ENCODE measurements around the gene NR2C2.

The NR2C2 gene

DNA sequence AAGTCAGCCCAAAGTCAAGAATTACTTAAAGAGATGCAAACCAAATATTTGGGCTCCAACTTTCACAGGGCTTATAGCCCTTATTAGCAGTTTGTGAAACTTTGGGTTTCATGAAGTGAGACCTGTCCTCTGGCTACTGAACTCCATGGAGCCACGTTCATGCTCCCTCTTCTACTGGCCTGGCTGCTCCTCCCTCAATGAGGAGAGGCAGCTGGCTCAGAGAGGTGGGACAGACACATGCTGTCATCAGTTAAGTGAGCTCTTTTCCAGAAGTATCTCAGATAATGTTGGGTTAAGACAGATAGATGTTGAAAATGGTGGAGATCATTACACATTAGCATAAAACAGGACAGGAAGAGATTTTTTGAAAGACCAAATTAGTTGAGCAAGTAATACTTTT is 98.3 kb downstream of the NR2C2 start:
- H2BK15ac ChIP-seq (ENCODE audit: low read length), result no peak overlapping the region
- H3K9ac ChIP-seq (ENCODE audit: low read depth, low read length, poor library complexity), result no peak overlapping the region
- H3K79me1 ChIP-seq (ENCODE audit: low read depth, low read length), result peaks cover 2% of the 10 kb centered on the region
- H4K8ac ChIP-seq (ENCODE audit: low read depth, low read length), result no peak overlapping the region
- no CpG with 5 or more reads among the region's 1 CpG for WGBS, 2 donors (ENCODE audit: extremely low coverage in 2 of 2, insufficient read length in 2 of 2, insufficient replicate concordance in 1 of 2)
- no peak overlapping the region for H3K4me3 ChIP-seq (ENCODE audit: low read length in 2 of 2)
- no peak overlapping the region for H2AFZ ChIP-seq (ENCODE audit: low read length)
- H2AK5ac ChIP-seq (ENCODE audit: low read depth, low read length), result no peak overlapping the region
- no peak overlapping the region for H3K23ac ChIP-seq (ENCODE audit: low read depth, low read length, poor library complexity)
- H2BK5ac ChIP-seq (ENCODE audit: low read length), result no peak overlapping the region
- H3K14ac ChIP-seq (ENCODE audit: low read length), result no peak overlapping the region
- no peak overlapping the region for H3K4ac ChIP-seq (ENCODE audit: low read length)
- no peaks in the 10 kb centered on the region for H3K4me1 ChIP-seq (ENCODE audit: control insufficient read depth in 2 of 2, insufficient read depth in 1 of 2, low read depth in 1 of 2, low read length in 2 of 2)
- H2BK120ac ChIP-seq (ENCODE audit: low read depth, low read length), result no peak overlapping the region
- H3K4me2 ChIP-seq (ENCODE audit: insufficient read depth, low read length, poor library complexity, severe bottlenecking), result no peak overlapping the region
- DNase-seq (ENCODE audit: low spot score), result no peak
- H3K9me3 ChIP-seq (replicated peaks in 1 of 2; ENCODE audit: control insufficient read depth in 2 of 2, insufficient read depth in 1 of 2, low read depth in 1 of 2, low read length in 2 of 2), result no peaks in the 10 kb centered on the region
- no peak overlapping the region for H3K18ac ChIP-seq (ENCODE audit: low read length)
- H4K91ac ChIP-seq (ENCODE audit: low read depth, low read length, poor library complexity), result no peak overlapping the region
- peaks cover 50 to 100% of the 10 kb centered on the region in 2 donors for H3K36me3 ChIP-seq (replicated peaks in 1 of 2; ENCODE audit: control insufficient read depth in 2 of 2, insufficient read depth in 2 of 2, low read length in 2 of 2)
- H3K27ac ChIP-seq (replicated peaks; ENCODE audit: low read length), result no peak overlapping the region
- no peaks in the 10 kb centered on the region for H3K27me3 ChIP-seq (ENCODE audit: control insufficient read depth in 3 of 3, insufficient read depth in 3 of 3, low read depth in 1 of 3, low read length in 3 of 3)
- H2BK12ac ChIP-seq (ENCODE audit: low read length), result no peak overlapping the region

DNA sequence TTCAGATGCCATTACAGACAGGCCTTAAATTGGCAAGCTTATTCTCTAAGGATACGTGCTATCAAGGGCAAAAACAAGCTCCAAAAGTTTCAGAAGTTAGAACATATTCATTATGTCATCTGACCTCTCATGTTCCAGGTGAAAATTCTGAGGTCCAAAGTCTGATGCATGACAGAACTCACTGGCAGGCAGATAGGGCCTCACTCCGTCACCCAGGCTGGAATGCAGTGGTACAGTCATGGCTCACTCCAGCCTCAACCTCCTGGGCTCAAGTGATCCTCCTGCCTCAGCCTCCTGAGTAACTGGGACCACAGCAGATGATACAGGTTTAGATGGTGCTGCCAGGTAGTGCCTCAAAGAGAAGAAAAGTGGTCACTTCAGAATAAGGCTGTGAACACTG is 102.2 kb downstream of the NR2C2 start:
- H3K4me3 ChIP-seq (ENCODE audit: low read length in 2 of 2), result no peak overlapping the region
- H2BK15ac ChIP-seq (ENCODE audit: low read length), result no peak overlapping the region
- no peaks in the 10 kb centered on the region for H3K27me3 ChIP-seq (ENCODE audit: control insufficient read depth in 3 of 3, insufficient read depth in 3 of 3, low read depth in 1 of 3, low read length in 3 of 3)
- H2BK5ac ChIP-seq (ENCODE audit: low read length), result no peak overlapping the region
- H2AK5ac ChIP-seq (ENCODE audit: low read depth, low read length), result no peak overlapping the region
- H3K4me1 ChIP-seq (ENCODE audit: control insufficient read depth in 2 of 2, insufficient read depth in 1 of 2, low read depth in 1 of 2, low read length in 2 of 2), result peaks cover 0 to 14% of the 10 kb centered on the region in 2 donors
- no peak overlapping the region for H3K4ac ChIP-seq (ENCODE audit: low read length)
- H3K18ac ChIP-seq (ENCODE audit: low read length), result no peak overlapping the region
- no peak overlapping the region for H2AFZ ChIP-seq (ENCODE audit: low read length)
- peaks cover 35 to 92% of the 10 kb centered on the region in 2 donors for H3K36me3 ChIP-seq (replicated peaks in 1 of 2; ENCODE audit: control insufficient read depth in 2 of 2, insufficient read depth in 2 of 2, low read length in 2 of 2)
- H3K14ac ChIP-seq (ENCODE audit: low read length), result no peak overlapping the region
- H4K91ac ChIP-seq (ENCODE audit: low read depth, low read length, poor library complexity), result no peak overlapping the region
- H2BK120ac ChIP-seq (ENCODE audit: low read depth, low read length), result no peak overlapping the region
- no peaks in the 10 kb centered on the region for H3K9me3 ChIP-seq (replicated peaks in 1 of 2; ENCODE audit: control insufficient read depth in 2 of 2, insufficient read depth in 1 of 2, low read depth in 1 of 2, low read length in 2 of 2)
- peaks cover 2% of the 10 kb centered on the region for H3K79me1 ChIP-seq (ENCODE audit: low read depth, low read length)
- peak overlapping the region; percentile 38 for H3K23ac ChIP-seq (ENCODE audit: low read depth, low read length, poor library complexity)
- no peak overlapping the region for H3K4me2 ChIP-seq (ENCODE audit: insufficient read depth, low read length, poor library complexity, severe bottlenecking)
- no CpG with 5 or more reads among the region's 2 CpGs for WGBS, 2 donors (ENCODE audit: extremely low coverage in 2 of 2, insufficient read length in 2 of 2, insufficient replicate concordance in 1 of 2)
- no peak overlapping the region for H3K27ac ChIP-seq (replicated peaks; ENCODE audit: low read length)
- no peak overlapping the region for H4K8ac ChIP-seq (ENCODE audit: low read depth, low read length)
- DNase-seq (ENCODE audit: low spot score), result no peak
- H2BK12ac ChIP-seq (ENCODE audit: low read length), result no peak overlapping the region
- no peak overlapping the region for H3K9ac ChIP-seq (ENCODE audit: low read depth, low read length, poor library complexity)

- Histone ChIP-seq H2BK5ac (ENCODE audit: low read length) (no peak overlapping the region), H4K91ac (ENCODE audit: low read depth, low read length, poor library complexity) (no peak overlapping the region), H3K9ac (ENCODE audit: low read depth, low read length, poor library complexity) (no peak overlapping the region), H2BK120ac (ENCODE audit: low read depth, low read length) (no peak overlapping the region), H4K8ac (ENCODE audit: low read depth, low read length) (no peak overlapping the region), H3K23ac (ENCODE audit: low read depth, low read length, poor library complexity) (no peak overlapping the region), H3K18ac (ENCODE audit: low read length) (no peak overlapping the region), H3K36me3 (replicated peaks in 1 of 2; ENCODE audit: control insufficient read depth in 2 of 2, insufficient read depth in 2 of 2, low read length in 2 of 2) (peaks cover 28 to 91% of the 10 kb centered on the region in 2 donors), H3K4me3 (ENCODE audit: low read length in 2 of 2) (no peak overlapping the region), H3K4me2 (ENCODE audit: insufficient read depth, low read length, poor library complexity, severe bottlenecking) (no peak overlapping the region), H3K27me3 (ENCODE audit: control insufficient read depth in 3 of 3, insufficient read depth in 3 of 3, low read depth in 1 of 3, low read length in 3 of 3) (no peaks in the 10 kb centered on the region), H3K4me1 (ENCODE audit: control insufficient read depth in 2 of 2, insufficient read depth in 1 of 2, low read depth in 1 of 2, low read length in 2 of 2) (peaks cover 0 to 14% of the 10 kb centered on the region in 2 donors), H3K4ac (ENCODE audit: low read length) (no peak overlapping the region), H2AK5ac (ENCODE audit: low read depth, low read length) (no peak overlapping the region), H3K27ac (replicated peaks; ENCODE audit: low read length) (no peak overlapping the region), H3K14ac (ENCODE audit: low read length) (no peak overlapping the region), H2BK15ac (ENCODE audit: low read length) (no peak overlapping the region), H2BK12ac (ENCODE audit: low read length) (no peak overlapping the region), H2AFZ (ENCODE audit: low read length) (no peak overlapping the region), H3K9me3 (replicated peaks in 1 of 2; ENCODE audit: control insufficient read depth in 2 of 2, insufficient read depth in 1 of 2, low read depth in 1 of 2, low read length in 2 of 2) (no peaks in the 10 kb centered on the region), H3K79me1 (ENCODE audit: low read depth, low read length) (peaks cover 2% of the 10 kb centered on the region)
- no CpG with 5 or more reads among the region's 3 CpGs for WGBS, 2 donors (ENCODE audit: extremely low coverage in 2 of 2, insufficient read length in 2 of 2, insufficient replicate concordance in 1 of 2)
- DNase-seq (ENCODE audit: low spot score), result no peak
Measured at GRCh38 chr3:15050405-15051092, 103.2 kb downstream of the NR2C2 start.

GRCh38 chr3:15051531-15051930 is 104.1 kb downstream of the NR2C2 start:
- Histone ChIP-seq H3K27ac (replicated peaks; ENCODE audit: low read length) (no peak overlapping the region), H3K23ac (ENCODE audit: low read depth, low read length, poor library complexity) (no peak overlapping the region), H3K36me3 (replicated peaks in 1 of 2; ENCODE audit: control insufficient read depth in 2 of 2, insufficient read depth in 2 of 2, low read length in 2 of 2) (peaks cover 24 to 87% of the 10 kb centered on the region in 2 donors), H3K4ac (ENCODE audit: low read length) (no peak overlapping the region), H2AFZ (ENCODE audit: low read length) (no peak overlapping the region), H2BK12ac (ENCODE audit: low read length) (no peak overlapping the region), H3K18ac (ENCODE audit: low read length) (no peak overlapping the region), H3K14ac (ENCODE audit: low read length) (no peak overlapping the region), H3K27me3 (ENCODE audit: control insufficient read depth in 3 of 3, insufficient read depth in 3 of 3, low read depth in 1 of 3, low read length in 3 of 3) (no peaks in the 10 kb centered on the region), H2BK15ac (ENCODE audit: low read length) (no peak overlapping the region), H3K79me1 (ENCODE audit: low read depth, low read length) (peaks cover 5% of the 10 kb centered on the region), H4K91ac (ENCODE audit: low read depth, low read length, poor library complexity) (no peak overlapping the region), H3K4me2 (ENCODE audit: insufficient read depth, low read length, poor library complexity, severe bottlenecking) (no peak overlapping the region), H3K4me3 (ENCODE audit: low read length in 2 of 2) (no peak overlapping the region), H2BK120ac (ENCODE audit: low read depth, low read length) (no peak overlapping the region), H3K9me3 (replicated peaks in 1 of 2; ENCODE audit: control insufficient read depth in 2 of 2, insufficient read depth in 1 of 2, low read depth in 1 of 2, low read length in 2 of 2) (no peaks in the 10 kb centered on the region), H2BK5ac (ENCODE audit: low read length) (no peak overlapping the region), H2AK5ac (ENCODE audit: low read depth, low read length) (no peak overlapping the region), H3K9ac (ENCODE audit: low read depth, low read length, poor library complexity) (no peak overlapping the region), H3K4me1 (ENCODE audit: control insufficient read depth in 2 of 2, insufficient read depth in 1 of 2, low read depth in 1 of 2, low read length in 2 of 2) (peaks cover 0 to 14% of the 10 kb centered on the region in 2 donors), H4K8ac (ENCODE audit: low read depth, low read length) (no peak overlapping the region)
- DNase-seq (ENCODE audit: low spot score), result no peak
- WGBS, 2 donors (ENCODE audit: extremely low coverage in 2 of 2, insufficient read length in 2 of 2, insufficient replicate concordance in 1 of 2), result no CpG with 5 or more reads among the region's 1 CpG
